ENCODE measurements around the gene TPPP3. TPM values are rescaled to one million over a fixed set of nuclear protein-coding genes. Genes with fewer than 3 reads are reported as not detected.

TPPP3 gene
- total and polyA plus RNA-seq, 2 donors (not counting 1 experiment from before 2014, with no cell fraction given) = 0.31 TPM; not detected in 1

- no peaks in the 10 kb centered on the region for H4K20me1 ChIP-seq (ENCODE audit: control insufficient read depth, insufficient read depth, low read length, poor library complexity, severe bottlenecking)
- TF ChIP-seq EZH2 (IDR thresholded peaks at IDR 0.05; ENCODE audit: borderline replicate concordance, insufficient read depth, low read depth, low read length, poor library complexity, severe bottlenecking) = no peak
- TF ChIP-seq, protein P1, sequence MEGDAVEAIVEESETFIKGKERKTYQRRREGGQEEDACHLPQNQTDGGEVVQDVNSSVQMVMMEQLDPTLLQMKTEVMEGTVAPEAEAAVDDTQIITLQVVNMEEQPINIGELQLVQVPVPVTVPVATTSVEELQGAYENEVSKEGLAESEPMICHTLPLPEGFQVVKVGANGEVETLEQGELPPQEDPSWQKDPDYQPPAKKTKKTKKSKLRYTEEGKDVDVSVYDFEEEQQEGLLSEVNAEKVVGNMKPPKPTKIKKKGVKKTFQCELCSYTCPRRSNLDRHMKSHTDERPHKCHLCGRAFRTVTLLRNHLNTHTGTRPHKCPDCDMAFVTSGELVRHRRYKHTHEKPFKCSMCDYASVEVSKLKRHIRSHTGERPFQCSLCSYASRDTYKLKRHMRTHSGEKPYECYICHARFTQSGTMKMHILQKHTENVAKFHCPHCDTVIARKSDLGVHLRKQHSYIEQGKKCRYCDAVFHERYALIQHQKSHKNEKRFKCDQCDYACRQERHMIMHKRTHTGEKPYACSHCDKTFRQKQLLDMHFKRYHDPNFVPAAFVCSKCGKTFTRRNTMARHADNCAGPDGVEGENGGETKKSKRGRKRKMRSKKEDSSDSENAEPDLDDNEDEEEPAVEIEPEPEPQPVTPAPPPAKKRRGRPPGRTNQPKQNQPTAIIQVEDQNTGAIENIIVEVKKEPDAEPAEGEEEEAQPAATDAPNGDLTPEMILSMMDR (IDR thresholded peaks at IDR 0.05) = no peak
- H3K27me3 ChIP-seq (replicated peaks in 1 of 4; ENCODE audit: control extremely low read depth in 1 of 4, control insufficient read depth in 3 of 4, insufficient read depth in 4 of 4, low read length in 3 of 4) = no peaks in the 10 kb centered on the region
- no peak overlapping the region for H3K9ac ChIP-seq (ENCODE audit: low read length)
- ChIA-PET CTCF (no interaction called here), POLR2A (no interaction called here)
- Mint-ChIP-seq H3K27me3 (peaks cover 8% of the 10 kb centered on the region), H3K4me1 (no peaks in the 10 kb centered on the region), H3K4me3 (no peak overlapping the region), H3K27ac (no peak overlapping the region), H3K9me3 (ENCODE audit: insufficient read depth) (no peaks in the 10 kb centered on the region)
- H3K79me2 ChIP-seq (ENCODE audit: control insufficient read depth, insufficient read depth, low read length) = no peaks in the 10 kb centered on the region
- H3K4me1 ChIP-seq (ENCODE audit: control insufficient read depth in 2 of 2, insufficient read depth in 2 of 2, low read length in 2 of 2) = no peaks in the 10 kb centered on the region
- no peak overlapping the region for H3K4me3 ChIP-seq (ENCODE audit: control extremely low read depth in 1 of 5, extremely low read depth in 1 of 5, insufficient read depth in 1 of 5, low read depth in 2 of 5, low read length in 4 of 5)
- no peaks in the 10 kb centered on the region for H3K36me3 ChIP-seq (replicated peaks in 1 of 2; ENCODE audit: control extremely low read depth in 1 of 2, control insufficient read depth in 1 of 2, extremely low read depth in 1 of 2, insufficient read depth in 2 of 2, low read length in 1 of 2)
- ATAC-seq (ENCODE audit: low read depth) (no peak), DNase-seq (no peak)
- intact Hi-C loops (cut with micrococcal nuclease) = loop anchor here (10.0 kb wide), 1 partner anchor 52 kb away; the partner anchor contains the start of gene TPPP3
- no peak overlapping the region for H2AFZ ChIP-seq (ENCODE audit: insufficient read depth, low read depth, low read length, poor library complexity, severe bottlenecking)
- H3K4me2 ChIP-seq (replicated peaks; ENCODE audit: low read depth, low read length, poor library complexity, severe bottlenecking) = no peak overlapping the region
- no peaks in the 10 kb centered on the region for H3K9me3 ChIP-seq (ENCODE audit: control extremely low read depth in 1 of 3, control insufficient read depth in 2 of 3, insufficient read depth in 1 of 3, low read length in 2 of 3)
- 90% methylated on average over 2 of the region's 4 CpGs for WGBS (ENCODE audit: insufficient coverage)
- no peak overlapping the region for H3K27ac ChIP-seq (ENCODE audit: low read length in 2 of 2)
Measured at GRCh38 chr16:67342616-67343015, 50.7 kb downstream of the TPPP3 start.

GRCh38 chr16:67341250-67341649 is 52.0 kb downstream of the TPPP3 start:
- H3K27me3 ChIP-seq (replicated peaks in 1 of 4; ENCODE audit: control extremely low read depth in 1 of 4, control insufficient read depth in 3 of 4, insufficient read depth in 4 of 4, low read length in 3 of 4) = no peaks in the 10 kb centered on the region
- intact Hi-C loops (cut with micrococcal nuclease) = loop anchor here (10.0 kb wide), 1 partner anchor 54 kb away; the partner anchor contains the start of gene TPPP3
- H3K79me2 ChIP-seq (ENCODE audit: control insufficient read depth, insufficient read depth, low read length) = no peaks in the 10 kb centered on the region
- no peak overlapping the region for H3K27ac Mint-ChIP-seq
- no peak overlapping the region for H3K27ac ChIP-seq (ENCODE audit: low read length in 2 of 2)
- no peaks in the 10 kb centered on the region for H3K36me3 ChIP-seq (replicated peaks in 1 of 2; ENCODE audit: control extremely low read depth in 1 of 2, control insufficient read depth in 1 of 2, extremely low read depth in 1 of 2, insufficient read depth in 2 of 2, low read length in 1 of 2)
- ChIA-PET POLR2A (no interaction called here), CTCF (no interaction called here)
- H2AFZ ChIP-seq (ENCODE audit: insufficient read depth, low read depth, low read length, poor library complexity, severe bottlenecking) = no peak overlapping the region
- no peaks in the 10 kb centered on the region for H3K9me3 Mint-ChIP-seq (ENCODE audit: insufficient read depth)
- TF ChIP-seq EZH2 (IDR thresholded peaks at IDR 0.05; ENCODE audit: borderline replicate concordance, insufficient read depth, low read depth, low read length, poor library complexity, severe bottlenecking) = no peak
- TF ChIP-seq, protein P1 (IDR thresholded peaks at IDR 0.05) = no peak
- no peak for DNase-seq
- H3K4me3 ChIP-seq (ENCODE audit: control extremely low read depth in 1 of 5, extremely low read depth in 1 of 5, insufficient read depth in 1 of 5, low read depth in 2 of 5, low read length in 4 of 5) = no peak overlapping the region
- H3K9ac ChIP-seq (ENCODE audit: low read length) = no peak overlapping the region
- no peaks in the 10 kb centered on the region for H4K20me1 ChIP-seq (ENCODE audit: control insufficient read depth, insufficient read depth, low read length, poor library complexity, severe bottlenecking)
- H3K4me1 ChIP-seq (ENCODE audit: control insufficient read depth in 2 of 2, insufficient read depth in 2 of 2, low read length in 2 of 2) = no peaks in the 10 kb centered on the region
- no CpG with 5 or more reads among the region's 3 CpGs for whole genome bisulfite sequencing (ENCODE audit: insufficient coverage)
- H3K4me1 Mint-ChIP-seq = no peaks in the 10 kb centered on the region
- H3K4me3 Mint-ChIP-seq = no peak overlapping the region
- no peak overlapping the region for H3K4me2 ChIP-seq (replicated peaks; ENCODE audit: low read depth, low read length, poor library complexity, severe bottlenecking)
- H3K27me3 Mint-ChIP-seq = peaks cover 8% of the 10 kb centered on the region
- H3K9me3 ChIP-seq (ENCODE audit: control extremely low read depth in 1 of 3, control insufficient read depth in 2 of 3, insufficient read depth in 1 of 3, low read length in 2 of 3) = no peaks in the 10 kb centered on the region
- no peak for ATAC-seq (ENCODE audit: low read depth)

Small RNA genes lying within 50 kb of the gene (small RNA-seq; reads per million reads assigned to genes)
- gene RNU1-123P (ENCODE audit: insufficient read length, low read depth, low replicate concordance) = not detected

Other genes starting within 250 kb of the TPPP3 start
- 1.2 and 1.6 TPM in 2 replicates for gene B3GNT9, start 242.5 kb downstream of the TPPP3 start, total RNA-seq
- gene B3GNT9, start 242.5 kb downstream of the TPPP3 start, polyA plus RNA-seq = 2.4 and 2.5 TPM in 2 replicates
- 51.9 and 52.4 TPM in 2 replicates for gene TRADD, start 233.6 kb downstream of the TPPP3 start, total RNA-seq
- gene TRADD, start 233.6 kb downstream of the TPPP3 start, polyA plus RNA-seq = 66.9 and 73.5 TPM in 2 replicates
- 5.1 and 5.8 TPM in 2 replicates for gene FBXL8, start 233.5 kb downstream of the TPPP3 start, total RNA-seq
- 16.1 and 20.5 TPM in 2 replicates for gene FBXL8, start 233.5 kb downstream of the TPPP3 start, polyA plus RNA-seq
- 7.4 and 11.9 TPM in 2 replicates for gene HSF4, start 228.8 kb downstream of the TPPP3 start, total RNA-seq
- 12.2 and 29.3 TPM in 2 replicates for gene HSF4, start 228.8 kb downstream of the TPPP3 start, polyA plus RNA-seq
- 0.66 and 0.96 TPM in 2 replicates for gene NOL3, start 223.0 kb downstream of the TPPP3 start, total RNA-seq
- 0.60 and 2.3 TPM in 2 replicates for gene NOL3, start 223.0 kb downstream of the TPPP3 start, polyA plus RNA-seq
- 6.2 and 12.4 TPM in 2 replicates for gene MATCAP1, start 209.5 kb downstream of the TPPP3 start, total RNA-seq
- 8.9 and 9.1 TPM in 2 replicates for gene MATCAP1, start 209.5 kb downstream of the TPPP3 start, polyA plus RNA-seq
- not detected in 2 replicates for gene EXOC3L1, start 203.4 kb downstream of the TPPP3 start, total RNA-seq
- gene EXOC3L1, start 203.4 kb downstream of the TPPP3 start, polyA plus RNA-seq = not detected in 2 replicates
- gene E2F4, start 201.3 kb downstream of the TPPP3 start, total RNA-seq = 104 and 106 TPM in 2 replicates
- gene E2F4, start 201.3 kb downstream of the TPPP3 start, polyA plus RNA-seq = 188 and 195 TPM in 2 replicates
- gene ELMO3, start 194.4 kb downstream of the TPPP3 start, total RNA-seq = 8.3 and 9.6 TPM in 2 replicates
- 7.9 and 9.1 TPM in 2 replicates for gene ELMO3, start 194.4 kb downstream of the TPPP3 start, polyA plus RNA-seq
- gene TMEM208, start 166.4 kb downstream of the TPPP3 start, total RNA-seq = 36.3 and 40.4 TPM in 2 replicates
- 31.5 and 36.1 TPM in 2 replicates for gene TMEM208, start 166.4 kb downstream of the TPPP3 start, polyA plus RNA-seq
- 46.9 and 47.3 TPM in 2 replicates for gene FHOD1, start 146.0 kb downstream of the TPPP3 start, total RNA-seq
- 44.1 and 46.3 TPM in 2 replicates for gene FHOD1, start 146.0 kb downstream of the TPPP3 start, polyA plus RNA-seq
- gene SLC9A5, start 144.5 kb downstream of the TPPP3 start, total RNA-seq = 1.7 and 2.4 TPM in 2 replicates
- 1.1 and 1.7 TPM in 2 replicates for gene SLC9A5, start 144.5 kb downstream of the TPPP3 start, polyA plus RNA-seq
- gene PLEKHG4, start 114.0 kb downstream of the TPPP3 start, total RNA-seq = 6.0 and 6.7 TPM in 2 replicates
- 4.6 and 7.1 TPM in 2 replicates for gene PLEKHG4, start 114.0 kb downstream of the TPPP3 start, polyA plus RNA-seq
- gene KCTD19, start 66.8 kb downstream of the TPPP3 start, total RNA-seq = not detected in 2 replicates
- gene KCTD19, start 66.8 kb downstream of the TPPP3 start, polyA plus RNA-seq = 0.22 and 0.52 TPM in 2 replicates
- not detected in 2 replicates for gene LRRC36, start 66.7 kb downstream of the TPPP3 start, total RNA-seq
- 0.98 and 1.5 TPM in 2 replicates for gene LRRC36, start 66.7 kb downstream of the TPPP3 start, polyA plus RNA-seq
- gene ZDHHC1, start 23.0 kb upstream of the TPPP3 start, total RNA-seq = 2.4 and 2.8 TPM in 2 replicates
- gene ZDHHC1, start 23.0 kb upstream of the TPPP3 start, polyA plus RNA-seq = 0.58 and 0.71 TPM in 2 replicates
- not detected in 2 replicates for gene HSD11B2, start 37.6 kb upstream of the TPPP3 start, total RNA-seq
- gene HSD11B2, start 37.6 kb upstream of the TPPP3 start, polyA plus RNA-seq = 0.06 and 0.09 TPM in 2 replicates
- 59.7 and 62.1 TPM in 2 replicates for gene ATP6V0D1, start 87.7 kb upstream of the TPPP3 start, total RNA-seq
- gene ATP6V0D1, start 87.7 kb upstream of the TPPP3 start, polyA plus RNA-seq = 56.3 and 91.0 TPM in 2 replicates
- gene AGRP, start 90.0 kb upstream of the TPPP3 start, total RNA-seq = not detected in 2 replicates
- gene AGRP, start 90.0 kb upstream of the TPPP3 start, polyA plus RNA-seq = not detected in 2 replicates
- 363 and 382 TPM in 2 replicates for gene RIPOR1, start 135.3 kb upstream of the TPPP3 start, total RNA-seq
- 124 and 177 TPM in 2 replicates for gene RIPOR1, start 135.3 kb upstream of the TPPP3 start, polyA plus RNA-seq
- 78.4 and 80.6 TPM in 2 replicates for gene CTCF, start 169.0 kb upstream of the TPPP3 start, total RNA-seq
- 42.7 and 55.2 TPM in 2 replicates for gene CTCF, start 169.0 kb upstream of the TPPP3 start, polyA plus RNA-seq

Data from B cell (primary cell).